ENCODE data around the gene GPR146. TPM values are rescaled to one million over a fixed set of nuclear protein-coding genes. Genes with fewer than 3 reads are reported as not detected.

The GPR146 gene
- total RNA-seq, 1 donor from 2014 or later = 224 TPM

GRCh38 chr7:1019255-1019785, 25.0 kb upstream of the GPR146 start:
- H3K36me3 ChIP-seq = peaks cover 12 to 30% of the 10 kb centered on the region in 2 donors

DNA sequence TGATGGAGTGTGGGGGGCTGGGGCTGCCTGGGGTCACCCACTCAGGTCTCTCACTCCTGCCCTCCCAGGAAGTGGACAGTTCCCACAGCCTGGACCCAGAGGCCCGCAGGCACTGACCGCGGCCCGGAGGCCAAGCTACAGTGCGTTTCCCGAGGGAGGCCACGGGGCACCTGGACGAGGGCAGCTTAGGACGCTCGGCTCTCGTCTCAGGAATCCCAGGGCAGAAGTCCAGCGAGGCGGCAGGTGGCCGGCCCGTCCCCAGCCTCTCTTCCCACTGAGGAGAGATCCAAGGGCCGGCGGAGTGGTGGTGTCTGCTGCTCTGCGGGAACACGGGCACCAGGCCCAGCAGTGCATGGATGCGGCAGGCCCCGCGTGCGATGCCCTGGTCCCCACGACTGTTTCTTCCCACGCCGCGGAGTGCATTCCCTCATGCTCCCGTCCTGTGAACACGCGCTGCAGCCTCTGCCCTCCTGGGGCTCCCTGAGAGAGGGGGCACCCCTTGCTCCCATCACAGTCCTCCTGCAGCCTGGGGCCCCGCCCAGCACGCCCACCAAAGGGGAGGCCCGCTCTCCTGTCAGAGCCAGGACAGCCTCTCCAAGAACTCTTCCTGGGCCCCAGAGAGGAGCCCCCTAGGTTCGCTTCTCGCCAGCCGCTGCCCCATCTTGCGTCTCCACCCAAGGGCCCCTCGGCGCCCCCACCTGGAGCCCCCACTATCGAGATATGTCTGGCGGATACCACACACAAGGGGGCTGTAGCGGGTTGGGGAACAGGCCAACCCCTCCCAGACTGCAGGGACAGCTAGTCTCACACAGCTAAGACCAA, 24.3 kb upstream of the GPR146 start:
- no peak for DNase-seq (ENCODE audit: low spot score in 2 of 2)
- Histone ChIP-seq H3K27ac (no peak overlapping the region), H3K27me3 (no peaks in the 10 kb centered on the region), H3K4me3 (no peak overlapping the region), H3K9me3 (no peaks in the 10 kb centered on the region), H3K4me1 (no peaks in the 10 kb centered on the region), H3K36me3 (peaks cover 12 to 33% of the 10 kb centered on the region in 2 donors)
- intact Hi-C loops (cut with DNase I) = no loop called here
- TF ChIP-seq, protein P1, sequence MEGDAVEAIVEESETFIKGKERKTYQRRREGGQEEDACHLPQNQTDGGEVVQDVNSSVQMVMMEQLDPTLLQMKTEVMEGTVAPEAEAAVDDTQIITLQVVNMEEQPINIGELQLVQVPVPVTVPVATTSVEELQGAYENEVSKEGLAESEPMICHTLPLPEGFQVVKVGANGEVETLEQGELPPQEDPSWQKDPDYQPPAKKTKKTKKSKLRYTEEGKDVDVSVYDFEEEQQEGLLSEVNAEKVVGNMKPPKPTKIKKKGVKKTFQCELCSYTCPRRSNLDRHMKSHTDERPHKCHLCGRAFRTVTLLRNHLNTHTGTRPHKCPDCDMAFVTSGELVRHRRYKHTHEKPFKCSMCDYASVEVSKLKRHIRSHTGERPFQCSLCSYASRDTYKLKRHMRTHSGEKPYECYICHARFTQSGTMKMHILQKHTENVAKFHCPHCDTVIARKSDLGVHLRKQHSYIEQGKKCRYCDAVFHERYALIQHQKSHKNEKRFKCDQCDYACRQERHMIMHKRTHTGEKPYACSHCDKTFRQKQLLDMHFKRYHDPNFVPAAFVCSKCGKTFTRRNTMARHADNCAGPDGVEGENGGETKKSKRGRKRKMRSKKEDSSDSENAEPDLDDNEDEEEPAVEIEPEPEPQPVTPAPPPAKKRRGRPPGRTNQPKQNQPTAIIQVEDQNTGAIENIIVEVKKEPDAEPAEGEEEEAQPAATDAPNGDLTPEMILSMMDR (IDR thresholded peaks at IDR 0.05) = no peak

More at GRCh38 chr7:1019255-1019785, 25.0 kb upstream of the GPR146 start:
- Histone ChIP-seq H3K4me1 (no peaks in the 10 kb centered on the region), H3K9me3 (no peaks in the 10 kb centered on the region), H3K27ac (no peak overlapping the region), H3K4me3 (no peak overlapping the region), H3K27me3 (no peaks in the 10 kb centered on the region)
- intact Hi-C loops (cut with DNase I) = no loop called here
- DNase-seq (ENCODE audit: low spot score in 2 of 2) = no peak
- TF ChIP-seq, protein P1 (IDR thresholded peaks at IDR 0.05) = no peak

DNA sequence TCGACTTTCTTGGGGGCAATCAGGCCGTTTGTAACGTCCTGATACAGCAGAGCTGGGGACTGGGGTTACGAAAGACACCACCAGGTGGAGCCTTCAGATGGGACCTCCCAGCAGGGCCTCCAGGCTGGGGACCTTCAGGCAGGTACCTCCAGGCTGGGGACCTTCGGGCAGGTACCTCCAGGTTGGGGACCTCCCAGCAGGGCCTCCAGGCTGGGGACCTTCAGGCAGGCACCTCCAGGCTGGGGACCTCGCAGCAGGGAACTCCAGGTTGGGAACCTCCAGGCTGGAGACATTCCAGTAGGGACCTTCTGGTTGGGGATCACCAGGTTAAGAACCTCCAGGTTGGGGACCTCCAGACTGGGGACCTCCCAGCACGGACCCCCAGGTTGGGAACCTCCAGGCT, 23.5 kb upstream of the GPR146 start:
- Histone ChIP-seq H3K4me1 (peaks cover 0 to 3% of the 10 kb centered on the region in 2 donors), H3K4me3 (no peak overlapping the region), H3K27ac (no peak overlapping the region), H3K27me3 (no peaks in the 10 kb centered on the region), H3K36me3 (peaks cover 12 to 40% of the 10 kb centered on the region in 2 donors), H3K9me3 (no peaks in the 10 kb centered on the region)
- intact Hi-C loops (cut with DNase I) = no loop called here
- DNase-seq (ENCODE audit: low spot score in 2 of 2) = no peak
- TF ChIP-seq, protein P1 (IDR thresholded peaks at IDR 0.05) = peak in 1 of 3 experiments; percentile 10

DNA sequence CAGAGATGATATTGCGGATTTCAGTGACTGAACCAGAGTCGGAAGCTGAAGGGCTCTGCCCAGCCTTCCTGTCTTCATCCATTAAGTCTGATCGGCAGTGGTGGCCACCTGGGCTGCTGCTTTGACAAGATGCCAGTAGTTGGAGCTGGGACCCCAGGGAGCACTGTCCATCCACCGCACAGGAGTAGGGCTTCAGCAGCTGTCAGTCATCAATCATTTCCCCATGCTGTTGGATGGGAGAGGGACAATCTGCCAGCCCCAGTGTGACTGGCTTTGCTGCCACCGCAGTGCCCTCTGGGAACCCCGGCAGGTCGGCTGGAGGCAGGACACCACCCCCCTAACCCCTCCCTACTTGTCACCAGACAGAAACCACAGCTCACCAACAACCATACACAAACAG, 23.0 kb upstream of the GPR146 start:
- peaks cover 12 to 45% of the 10 kb centered on the region in 2 donors for H3K36me3 ChIP-seq
- H3K27me3 ChIP-seq = no peaks in the 10 kb centered on the region
- H3K27ac ChIP-seq = no peak overlapping the region
- no peaks in the 10 kb centered on the region for H3K9me3 ChIP-seq
- DNase-seq (ENCODE audit: low spot score in 2 of 2) = no peak
- H3K4me3 ChIP-seq = no peak overlapping the region
- TF ChIP-seq, protein P1 (IDR thresholded peaks at IDR 0.05) = no peak
- intact Hi-C loops (cut with DNase I) = no loop called here
- peaks cover 0 to 4% of the 10 kb centered on the region in 2 donors for H3K4me1 ChIP-seq

DNA sequence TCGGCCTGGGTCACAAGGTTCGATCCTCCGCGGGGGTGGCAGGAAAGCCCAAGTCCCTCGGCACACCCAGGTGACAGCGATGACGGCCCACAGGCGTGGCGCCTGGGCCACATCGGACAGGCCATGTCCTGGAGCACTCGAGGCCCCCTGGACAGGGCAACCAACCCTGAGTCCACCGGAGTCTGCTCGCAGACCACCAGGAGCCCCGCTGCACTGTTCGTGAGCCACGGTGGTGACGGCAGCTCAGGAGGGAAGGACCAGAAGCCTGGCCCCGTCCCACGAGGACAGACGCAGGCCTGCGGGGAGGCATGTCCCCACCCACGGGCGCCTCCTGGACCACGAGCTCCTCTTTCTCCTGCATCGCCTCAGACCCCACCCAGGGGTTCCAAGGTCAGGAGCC, 22.4 kb upstream of the GPR146 start:
- H3K27me3 ChIP-seq = no peaks in the 10 kb centered on the region
- no peak overlapping the region for H3K4me3 ChIP-seq
- no peak overlapping the region for H3K27ac ChIP-seq
- DNase-seq (ENCODE audit: low spot score in 2 of 2) = no peak
- H3K9me3 ChIP-seq = no peaks in the 10 kb centered on the region
- H3K4me1 ChIP-seq = peaks cover 0 to 8% of the 10 kb centered on the region in 2 donors
- H3K36me3 ChIP-seq = peaks cover 12 to 46% of the 10 kb centered on the region in 2 donors
- TF ChIP-seq, protein P1 (IDR thresholded peaks at IDR 0.05) = no peak
- intact Hi-C loops (cut with DNase I) = no loop called here

Measured in ascending aorta (tissue), 2 donors.